HCT116 (cell line): ENCODE results near the gene CD247. TPM values are rescaled to one million over a fixed set of nuclear protein-coding genes. Genes with fewer than 3 reads are reported as not detected.

Source experiments
- CBX3 ChIP-seq: IDR thresholded peaks from 2 replicates; pipeline ENCODE4 v1.6.1; 2012; ENCODE audit warnings: low read depth
- CEBPB ChIP-seq: IDR thresholded peaks from 2 replicates; pipeline ENCODE4 v1.6.1; 2012; ENCODE audit warnings: low read depth
- ELF1 ChIP-seq: IDR thresholded peaks from 2 replicates; pipeline ENCODE4 v1.6.1; 2012; ENCODE audit warnings: low read depth, borderline replicate concordance
- EZH2 ChIP-seq: fragments of 200-600 bp; sonication (generic); IDR thresholded peaks from 2 replicates; pipeline ENCODE4 v1.6.1; 2017; ENCODE audit warnings: antibody characterized with exemption, mixed run types
- JUND ChIP-seq: IDR thresholded peaks from 2 replicates; pipeline ENCODE4 v1.6.1; 2012
- POLR2A ChIP-seq: IDR thresholded peaks from 2 replicates; pipeline ENCODE4 v1.7.0; 2011; ENCODE audit warnings: borderline replicate concordance; ENCODE audit not compliant: insufficient read depth, insufficient read length; ENCODE audit errors: extremely low read depth
- POLR2AphosphoS5 ChIP-seq: IDR thresholded peaks from 2 replicates; pipeline ENCODE4 v1.6.1; 2011; ENCODE audit warnings: mild to moderate bottlenecking, low read depth, low read length, moderate library complexity
- RAD21 ChIP-seq: IDR thresholded peaks from 2 replicates; pipeline ENCODE4 v1.6.1; 2012; ENCODE audit warnings: low read depth, mild to moderate bottlenecking
- TCF7L2 ChIP-seq: IDR thresholded peaks from 2 replicates; pipeline ENCODE4 v1.7.0; 2011; ENCODE audit warnings: borderline replicate concordance, inconsistent platforms; ENCODE audit not compliant: insufficient read depth, insufficient read length; ENCODE audit errors: extremely low read depth
- ZBTB33 ChIP-seq: IDR thresholded peaks from 2 replicates; pipeline ENCODE4 v1.6.1; 2011; ENCODE audit warnings: mild to moderate bottlenecking, low read length, moderate library complexity; ENCODE audit not compliant: insufficient replicate concordance; ENCODE audit errors: extremely low read depth
- ZNF274 ChIP-seq: fragments of 200-500 bp; sonication (Bioruptor generic); IDR thresholded peaks from 2 replicates; pipeline ENCODE4 v1.6.1; 2014; ENCODE audit warnings: mild to moderate bottlenecking, low read depth, low read length, inconsistent platforms
- total RNA-seq: library from RNA; stranded (reverse); gene quantifications from one replicate; pipeline ENCODE4 v1.2.1, GENCODE V29; 2021; ENCODE audit not compliant: unreplicated experiment
- TF ChIP-seq, protein P1 (sequence below): IDR thresholded peaks from 2 replicates; pipeline ENCODE4 v1.6.1; 2012; ENCODE audit warnings: low read depth
- TF ChIP-seq, protein P2 (sequence below): IDR thresholded peaks from 2 replicates; pipeline ENCODE4 v1.6.1; 2012

CD247 gene
- total RNA-seq, 1 experiment from 2014 or later: 0.57 TPM

DNA sequence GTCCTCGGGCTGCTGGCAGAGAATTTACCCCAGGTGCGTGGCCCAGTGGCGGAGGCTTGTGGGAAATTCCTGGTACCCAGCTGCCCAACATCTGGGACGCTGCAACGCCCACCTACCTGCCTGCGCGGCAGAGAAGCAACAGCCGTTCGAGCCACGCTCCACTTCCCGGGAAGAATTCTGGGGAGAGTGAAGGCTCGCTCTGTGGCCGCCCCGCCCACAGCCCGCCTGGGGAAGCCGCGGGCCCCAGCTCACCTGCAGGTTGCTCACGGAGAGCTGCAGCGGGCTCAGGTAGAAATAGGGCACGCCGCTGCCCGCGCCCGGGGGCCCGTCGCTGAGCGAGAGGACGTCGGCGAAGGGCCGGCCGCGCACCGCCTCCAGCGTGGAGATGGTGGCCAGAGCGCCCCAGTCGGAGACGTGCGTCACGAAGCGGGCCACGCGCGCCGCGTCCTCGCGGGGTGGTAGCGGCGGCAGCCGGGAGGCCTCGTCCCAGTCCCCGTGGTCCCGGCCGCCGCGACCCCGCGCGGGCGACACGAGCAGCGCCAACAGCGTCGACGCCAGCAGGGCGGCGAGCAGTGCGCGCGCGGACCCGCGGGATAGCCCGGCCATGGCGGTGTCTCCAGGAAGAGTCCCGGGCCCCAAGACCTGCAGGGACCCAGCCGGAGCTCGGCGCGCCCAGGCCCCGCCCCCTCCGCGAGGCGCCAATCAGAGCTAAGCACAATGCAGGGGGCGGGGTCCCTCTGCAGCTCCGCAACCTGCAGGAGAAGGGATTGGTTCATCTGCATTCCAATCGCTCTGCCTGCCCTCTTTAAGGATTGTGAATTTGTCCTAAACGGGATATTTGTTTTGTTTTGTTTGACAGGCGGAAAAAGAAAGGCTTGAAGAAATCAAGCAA is 35.1 kb upstream of the CD247 start, which contains the start of gene CREG1 (continued):
- TF ChIP-seq, protein P1, sequence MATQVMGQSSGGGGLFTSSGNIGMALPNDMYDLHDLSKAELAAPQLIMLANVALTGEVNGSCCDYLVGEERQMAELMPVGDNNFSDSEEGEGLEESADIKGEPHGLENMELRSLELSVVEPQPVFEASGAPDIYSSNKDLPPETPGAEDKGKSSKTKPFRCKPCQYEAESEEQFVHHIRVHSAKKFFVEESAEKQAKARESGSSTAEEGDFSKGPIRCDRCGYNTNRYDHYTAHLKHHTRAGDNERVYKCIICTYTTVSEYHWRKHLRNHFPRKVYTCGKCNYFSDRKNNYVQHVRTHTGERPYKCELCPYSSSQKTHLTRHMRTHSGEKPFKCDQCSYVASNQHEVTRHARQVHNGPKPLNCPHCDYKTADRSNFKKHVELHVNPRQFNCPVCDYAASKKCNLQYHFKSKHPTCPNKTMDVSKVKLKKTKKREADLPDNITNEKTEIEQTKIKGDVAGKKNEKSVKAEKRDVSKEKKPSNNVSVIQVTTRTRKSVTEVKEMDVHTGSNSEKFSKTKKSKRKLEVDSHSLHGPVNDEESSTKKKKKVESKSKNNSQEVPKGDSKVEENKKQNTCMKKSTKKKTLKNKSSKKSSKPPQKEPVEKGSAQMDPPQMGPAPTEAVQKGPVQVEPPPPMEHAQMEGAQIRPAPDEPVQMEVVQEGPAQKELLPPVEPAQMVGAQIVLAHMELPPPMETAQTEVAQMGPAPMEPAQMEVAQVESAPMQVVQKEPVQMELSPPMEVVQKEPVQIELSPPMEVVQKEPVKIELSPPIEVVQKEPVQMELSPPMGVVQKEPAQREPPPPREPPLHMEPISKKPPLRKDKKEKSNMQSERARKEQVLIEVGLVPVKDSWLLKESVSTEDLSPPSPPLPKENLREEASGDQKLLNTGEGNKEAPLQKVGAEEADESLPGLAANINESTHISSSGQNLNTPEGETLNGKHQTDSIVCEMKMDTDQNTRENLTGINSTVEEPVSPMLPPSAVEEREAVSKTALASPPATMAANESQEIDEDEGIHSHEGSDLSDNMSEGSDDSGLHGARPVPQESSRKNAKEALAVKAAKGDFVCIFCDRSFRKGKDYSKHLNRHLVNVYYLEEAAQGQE: no peak
- no peak for TF ChIP-seq ZBTB33
- no peak for TF ChIP-seq ELF1
- no peak for TF ChIP-seq CBX3
- peak; percentile 95 for TF ChIP-seq POLR2AphosphoS5
- TF ChIP-seq, protein P2, sequence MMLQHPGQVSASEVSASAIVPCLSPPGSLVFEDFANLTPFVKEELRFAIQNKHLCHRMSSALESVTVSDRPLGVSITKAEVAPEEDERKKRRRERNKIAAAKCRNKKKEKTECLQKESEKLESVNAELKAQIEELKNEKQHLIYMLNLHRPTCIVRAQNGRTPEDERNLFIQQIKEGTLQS: no peak
- no peak for TF ChIP-seq ZNF274
- no peak for TF ChIP-seq CEBPB
- TF ChIP-seq POLR2A: peak; percentile 79
- TF ChIP-seq EZH2: no peak
- TF ChIP-seq RAD21: no peak
- no peak for TF ChIP-seq TCF7L2
- no peak for TF ChIP-seq JUND
